AG04450 (cell line): Measurements from ENCODE around the gene SLC38A9. TPM values are rescaled to one million over a fixed set of nuclear protein-coding genes. Genes with fewer than 3 reads are reported as not detected.

Source experiments
- CTCF ChIA-PET: fragments of 300-600, 350-600 bp; formaldehyde crosslinking; extraction: SDS; loops from one replicate; lab custom pipeline; 2022; ENCODE audit warnings: antibody characterized with exemption, inconsistent platforms; lab: Charles Lee
- POLR2A ChIA-PET: fragments of 350-600 bp; formaldehyde crosslinking; extraction: SDS; loops from one replicate; lab custom pipeline; 2021; ENCODE audit warnings: antibody characterized with exemption, inconsistent platforms; lab: Yijun Ruan, JAX
- DNase-seq: peaks from one replicate; pipeline ENCODE4 v3.0.0-alpha.2; 2011; ENCODE audit warnings: low read depth, low spot score
- H3K27ac ChIP-seq: one replicate; pipeline ENCODE4 v1.5.1; 2012; ENCODE audit warnings: low read depth, low read length, control low read depth
- H3K27me3 ChIP-seq: one replicate; pipeline ENCODE4 v1.6.0; 2012; ENCODE audit warnings: low read length; ENCODE audit not compliant: control insufficient read depth, insufficient read depth
- H3K4me3 ChIP-seq: 2 replicates; pipeline ENCODE4 v1.5.1; 2011; ENCODE audit warnings: mild to moderate bottlenecking, low read depth, low read length, control low read depth
- H3K9me3 ChIP-seq: 2 replicates; pipeline ENCODE4 v1.5.1; 2012; ENCODE audit warnings: low read length; ENCODE audit not compliant: control insufficient read depth, insufficient read depth
- CTCF ChIP-seq: IDR thresholded peaks from 2 replicates; pipeline ENCODE4 v1.5.1; 2011; ENCODE audit warnings: low read depth, low read length, control low read depth, inconsistent platforms
- polyA plus RNA-seq: library from polyadenylated mRNA; depleted of rRNA; stranded (reverse); fragments of >200 nt; gene quantifications from 2 replicates; pipeline ENCODE4 v1.2.3, GENCODE V29; 2011; rRNA removed
- small RNA-seq: library from RNA; depleted of rRNA; stranded (forward); fragments of <200 nt; gene quantifications from one replicate; pipeline ENCODE3, GENCODE V24; 2012; ENCODE audit warnings: low read depth; ENCODE audit not compliant: insufficient read length

Gene SLC38A9
- polyA plus RNA-seq, 1 experiment: 25.3 TPM

DNA sequence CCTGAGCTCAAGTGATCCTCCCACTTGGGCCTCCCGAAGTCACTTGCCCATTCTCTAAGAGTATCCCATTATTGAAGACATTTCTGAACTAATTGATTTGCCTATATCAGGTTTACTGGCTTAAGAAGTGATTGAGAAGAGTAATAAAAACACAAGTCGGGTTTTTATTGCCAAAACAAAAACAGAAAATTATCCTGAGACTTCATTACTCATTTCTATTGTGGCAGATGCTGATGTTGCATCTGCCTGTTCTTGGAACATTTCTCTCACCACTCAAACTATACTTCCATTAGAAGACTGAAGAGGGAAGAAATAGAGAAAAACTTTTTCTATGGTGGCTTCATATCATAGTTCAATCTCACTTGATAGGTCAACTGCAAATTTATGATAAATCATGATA lies 135.5 kb downstream of the SLC38A9 start:
- TF ChIP-seq CTCF: no peak
- ChIA-PET CTCF (interaction anchor here (1.4 kb wide), 1 partner anchor 115 kb away, joined by 3 read pairs; no protein-coding TSS in a partner anchor), POLR2A (interaction anchor here (0.9 to 1.2 kb wide), 2 partner anchors 8 to 298 kb away, joined by 3 to 6 read pairs; no protein-coding TSS in a partner anchor)
- Histone ChIP-seq H3K27me3 (no peaks in the 10 kb centered on the region), H3K4me3 (no peak overlapping the region), H3K27ac (no peak overlapping the region), H3K9me3 (no peaks in the 10 kb centered on the region)
- DNase-seq: no peak

Small RNAs within 50 kb of the gene (small RNA-seq; reads per million reads assigned to genes)
- not detected for gene AC016632.1

Other genes starting within 250 kb of the SLC38A9 start
- gene PLPP1, start 177.4 kb downstream of the SLC38A9 start, polyA plus RNA-seq: 43.7 and 54.9 TPM in 2 replicates
- not detected in 2 replicates for gene DDX4, start 25.7 kb upstream of the SLC38A9 start, polyA plus RNA-seq
- 1.5 and 1.9 TPM in 2 replicates for gene IL31RA, start 139.0 kb upstream of the SLC38A9 start, polyA plus RNA-seq